ENCODE results near the gene AFMID. TPM values are rescaled to one million over a fixed set of nuclear protein-coding genes. Genes with fewer than 3 reads are reported as not detected.
A peak's percentile ranks its signal among the peaks of the same experiment; 100 is the strongest.

AFMID gene
- total RNA-seq, 1 donor from 2014 or later: 32.3 TPM

DNA sequence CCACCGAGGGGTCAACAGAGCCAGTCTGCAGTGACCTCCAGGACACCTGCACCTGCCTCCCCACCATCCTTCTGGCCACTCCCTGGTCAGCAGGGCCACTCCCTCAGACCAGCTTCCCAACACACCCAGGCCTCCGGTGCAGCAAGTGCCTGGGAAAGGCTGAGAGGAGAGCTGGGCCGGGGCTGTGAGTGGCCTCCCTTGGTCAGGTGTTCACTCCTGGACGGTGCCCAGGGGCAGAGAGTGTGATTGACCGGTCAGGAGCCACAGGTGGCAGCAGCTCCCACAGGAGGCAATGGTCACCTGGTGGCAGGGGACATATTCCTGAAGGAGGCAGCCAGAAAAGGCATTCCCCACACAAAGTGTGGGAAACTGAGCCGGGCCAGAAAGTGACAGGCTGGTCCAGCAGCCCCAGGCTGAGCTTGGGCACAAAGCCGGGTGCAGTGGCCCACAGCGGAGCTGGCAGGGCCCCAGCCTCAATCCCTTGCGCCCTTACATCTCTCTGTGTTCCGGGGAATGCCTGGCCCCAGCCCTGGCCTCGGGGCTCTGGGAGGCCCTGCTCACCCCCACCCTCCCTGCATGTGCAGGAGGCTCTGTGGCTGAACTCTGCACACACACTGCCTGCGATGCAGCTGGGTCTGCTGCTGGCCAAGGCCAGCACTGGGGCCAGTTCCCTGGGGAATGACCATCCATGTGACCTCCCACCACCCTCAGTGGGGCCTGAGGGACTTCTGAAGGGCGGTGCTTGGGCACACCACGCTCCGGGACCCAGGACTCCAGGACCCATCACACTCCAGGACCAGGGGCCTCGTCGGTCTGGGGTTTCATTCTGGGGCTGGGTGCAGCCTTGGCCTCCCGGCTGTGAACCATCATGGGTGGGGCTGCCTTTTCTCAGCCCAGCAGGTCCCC is 42.2 kb upstream of the AFMID start:
- no peak for TF ChIP-seq CTCF (IDR thresholded peaks at IDR 0.05; ENCODE audit: unreplicated experiment)

GRCh38 chr17:78146471-78146869 is 40.7 kb upstream of the AFMID start:
- H3K9me3 Mint-ChIP-seq: no peaks in the 10 kb centered on the region
- peaks cover 22% of the 10 kb centered on the region for H3K4me1 Mint-ChIP-seq
- H3K27ac Mint-ChIP-seq: no peak overlapping the region
- TF ChIP-seq CTCF (IDR thresholded peaks at IDR 0.05; ENCODE audit: unreplicated experiment): no peak
- H3K36me3 Mint-ChIP-seq: no peaks in the 10 kb centered on the region
- DNase-seq (ENCODE audit: low spot score in 2 of 2, unreplicated experiment in 2 of 2): no peak
- H3K27me3 Mint-ChIP-seq (ENCODE audit: low read depth): no peaks in the 10 kb centered on the region
- no peak overlapping the region for H3K4me3 Mint-ChIP-seq

More for the DNA sequence above, 42.2 kb upstream of the AFMID start:
- H3K9me3 Mint-ChIP-seq: no peaks in the 10 kb centered on the region
- peaks cover 21% of the 10 kb centered on the region for H3K4me1 Mint-ChIP-seq
- peak overlapping the region; percentile 39 for H3K27ac Mint-ChIP-seq
- DNase-seq (ENCODE audit: low spot score in 2 of 2, unreplicated experiment in 2 of 2): no peak
- no peak overlapping the region for H3K4me3 Mint-ChIP-seq
- H3K27me3 Mint-ChIP-seq (ENCODE audit: low read depth): no peaks in the 10 kb centered on the region
- no peaks in the 10 kb centered on the region for H3K36me3 Mint-ChIP-seq

GRCh38 chr17:78146881-78147280 is 40.3 kb upstream of the AFMID start:
- no peak for TF ChIP-seq CTCF (IDR thresholded peaks at IDR 0.05; ENCODE audit: unreplicated experiment)
- H3K36me3 Mint-ChIP-seq: no peaks in the 10 kb centered on the region
- no peak for DNase-seq (ENCODE audit: low spot score in 2 of 2, unreplicated experiment in 2 of 2)
- no peak overlapping the region for H3K27ac Mint-ChIP-seq
- no peak overlapping the region for H3K4me3 Mint-ChIP-seq
- H3K27me3 Mint-ChIP-seq (ENCODE audit: low read depth): no peaks in the 10 kb centered on the region
- H3K9me3 Mint-ChIP-seq: no peaks in the 10 kb centered on the region
- H3K4me1 Mint-ChIP-seq: peaks cover 23% of the 10 kb centered on the region

- Mint-ChIP-seq H3K9me3 (no peaks in the 10 kb centered on the region), H3K27ac (no peak overlapping the region), H3K36me3 (no peaks in the 10 kb centered on the region), H3K4me3 (no peak overlapping the region), H3K27me3 (ENCODE audit: low read depth) (no peaks in the 10 kb centered on the region), H3K4me1 (peaks cover 23% of the 10 kb centered on the region)
- no peak for DNase-seq (ENCODE audit: low spot score in 2 of 2, unreplicated experiment in 2 of 2)
- no peak for TF ChIP-seq CTCF (IDR thresholded peaks at IDR 0.05; ENCODE audit: unreplicated experiment)
These were observed 39.7 kb upstream of the AFMID start for GRCh38 chr17:78147315-78147998.

GRCh38 chr17:78148286-78149016 is 38.7 kb upstream of the AFMID start:
- H3K9me3 Mint-ChIP-seq: no peaks in the 10 kb centered on the region
- H3K4me1 Mint-ChIP-seq: peaks cover 23% of the 10 kb centered on the region
- no peak overlapping the region for H3K4me3 Mint-ChIP-seq
- H3K36me3 Mint-ChIP-seq: no peaks in the 10 kb centered on the region
- H3K27ac Mint-ChIP-seq: peak overlapping the region; percentile 2
- no peak for DNase-seq (ENCODE audit: low spot score in 2 of 2, unreplicated experiment in 2 of 2)
- H3K27me3 Mint-ChIP-seq (ENCODE audit: low read depth): no peaks in the 10 kb centered on the region
- TF ChIP-seq CTCF (IDR thresholded peaks at IDR 0.05; ENCODE audit: unreplicated experiment): no peak
